ENCODE results near the gene ARID4B. TPM values are rescaled to one million over a fixed set of nuclear protein-coding genes. Genes with fewer than 3 reads are reported as not detected.

Gene ARID4B
- polyA plus RNA-seq, 1 donor (not counting 4 experiments of a cell fraction or from before 2014, with no cell fraction given) = 12.7 TPM

- dilution Hi-C loops (cut with MboI; ENCODE audit: extremely low pct_ligation_motif_present, low sequenced_read_pairs) = no loop called here
- Histone ChIP-seq H4K20me1 (ENCODE audit: control insufficient read depth, extremely low read depth, insufficient read depth, low read length) (no peaks in the 10 kb centered on the region), H3K9me1 (ENCODE audit: control insufficient read depth, extremely low read depth, insufficient read depth, low read length) (no peaks in the 10 kb centered on the region), H3K27ac (ENCODE audit: control insufficient read depth, insufficient read depth, low read length) (no peak overlapping the region), H3K4me3 (ENCODE audit: control insufficient read depth in 2 of 3, extremely low read depth in 1 of 3, insufficient read depth in 2 of 3, low read depth in 1 of 3, low read length in 3 of 3) (no peak overlapping the region), H3K9me3 (ENCODE audit: control insufficient read depth, low read depth, low read length) (no peaks in the 10 kb centered on the region), H3K36me3 (ENCODE audit: control insufficient read depth in 2 of 2, extremely low read depth in 1 of 2, insufficient read depth in 2 of 2, low read length in 2 of 2) (peaks cover 38 to 48% of the 10 kb centered on the region in 2 experiments), H3K4me1 (ENCODE audit: control insufficient read depth, extremely low read depth, insufficient read depth, low read length) (no peaks in the 10 kb centered on the region), H3K9ac (ENCODE audit: control insufficient read depth, extremely low read depth, insufficient read depth, low read length) (no peak overlapping the region), H3K4me2 (ENCODE audit: control insufficient read depth, extremely low read depth, insufficient read depth, low read depth, low read length) (no peak overlapping the region), H3K79me2 (ENCODE audit: control insufficient read depth, insufficient read depth, low read length) (peaks cover 5% of the 10 kb centered on the region), H3K27me3 (ENCODE audit: control insufficient read depth, extremely low read depth, insufficient read depth, low read length) (no peaks in the 10 kb centered on the region), H2AFZ (ENCODE audit: control insufficient read depth, low read length) (no peak overlapping the region)
- DNase-seq (ENCODE audit: low read depth, low spot score) (no peak), FAIRE-seq (no peak)
- TF ChIP-seq CTCF (optimal IDR thresholded peaks at IDR 0.05 in 1 of 3, IDR thresholded peaks at IDR 0.05 in 1 of 3, conservative IDR thresholded peaks at IDR 0.05 in 1 of 3; ENCODE audit: extremely low read depth in 1 of 3, insufficient read depth in 2 of 3, low read length in 3 of 3) = no peak
- TF ChIP-seq EZH2 (IDR thresholded peaks at IDR 0.05; ENCODE audit: low read length) = no peak
These were observed 191.9 kb downstream of the ARID4B start for GRCh38 chr1:235136111-235136510.

GRCh38 chr1:235134171-235134570, 193.8 kb downstream of the ARID4B start:
- H4K20me1 ChIP-seq (ENCODE audit: control insufficient read depth, extremely low read depth, insufficient read depth, low read length) = no peaks in the 10 kb centered on the region
- H3K36me3 ChIP-seq (ENCODE audit: control insufficient read depth in 2 of 2, extremely low read depth in 1 of 2, insufficient read depth in 2 of 2, low read length in 2 of 2) = peaks cover 31 to 42% of the 10 kb centered on the region in 2 experiments
- H3K4me3 ChIP-seq (ENCODE audit: control insufficient read depth in 2 of 3, extremely low read depth in 1 of 3, insufficient read depth in 2 of 3, low read depth in 1 of 3, low read length in 3 of 3) = no peak overlapping the region
- no peaks in the 10 kb centered on the region for H3K79me2 ChIP-seq (ENCODE audit: control insufficient read depth, insufficient read depth, low read length)
- no peak overlapping the region for H3K4me2 ChIP-seq (ENCODE audit: control insufficient read depth, extremely low read depth, insufficient read depth, low read depth, low read length)
- peaks cover under 1% of the 10 kb centered on the region for H3K4me1 ChIP-seq (ENCODE audit: control insufficient read depth, extremely low read depth, insufficient read depth, low read length)
- no peak overlapping the region for H2AFZ ChIP-seq (ENCODE audit: control insufficient read depth, low read length)
- H3K27ac ChIP-seq (ENCODE audit: control insufficient read depth, insufficient read depth, low read length) = no peak overlapping the region
- TF ChIP-seq EZH2 (IDR thresholded peaks at IDR 0.05; ENCODE audit: low read length) = no peak
- TF ChIP-seq CTCF (optimal IDR thresholded peaks at IDR 0.05 in 1 of 3, IDR thresholded peaks at IDR 0.05 in 1 of 3, conservative IDR thresholded peaks at IDR 0.05 in 1 of 3; ENCODE audit: extremely low read depth in 1 of 3, insufficient read depth in 2 of 3, low read length in 3 of 3) = no peak
- FAIRE-seq (no peak), DNase-seq (ENCODE audit: low read depth, low spot score) (no peak)
- H3K27me3 ChIP-seq (ENCODE audit: control insufficient read depth, extremely low read depth, insufficient read depth, low read length) = no peaks in the 10 kb centered on the region
- no peak overlapping the region for H3K9ac ChIP-seq (ENCODE audit: control insufficient read depth, extremely low read depth, insufficient read depth, low read length)
- H3K9me3 ChIP-seq (ENCODE audit: control insufficient read depth, low read depth, low read length) = no peaks in the 10 kb centered on the region
- H3K9me1 ChIP-seq (ENCODE audit: control insufficient read depth, extremely low read depth, insufficient read depth, low read length) = no peaks in the 10 kb centered on the region
- dilution Hi-C loops (cut with MboI; ENCODE audit: extremely low pct_ligation_motif_present, low sequenced_read_pairs) = no loop called here

Data from keratinocyte (primary cell).